Stimulated activated CD4-positive, alpha-beta T cell treated with anti-CD3 and anti-CD28 coated beads, TNF-alpha, amount 100 ng/mL, for 24 hours (primary cell): ENCODE data around the gene PCMT1.
"Not testable (repeated sequence)": the region's sequence is repeated elsewhere in the genome, so short reads cannot be mapped to it uniquely, and the experiment has no call there.

Experiments
- DNase-seq, 3 experiments: peaks; one replicate each; pipeline ENCODE4 v3.0.0-alpha.2; 2020; ENCODE audit warnings: low read depth in 3 of 3

The PCMT1 gene

GRCh38 chr6:149750136-149750609 lies 632 bp downstream of the PCMT1 start:
- DNase-seq = peak; percentile 27 to 76 (median 37)

DNA sequence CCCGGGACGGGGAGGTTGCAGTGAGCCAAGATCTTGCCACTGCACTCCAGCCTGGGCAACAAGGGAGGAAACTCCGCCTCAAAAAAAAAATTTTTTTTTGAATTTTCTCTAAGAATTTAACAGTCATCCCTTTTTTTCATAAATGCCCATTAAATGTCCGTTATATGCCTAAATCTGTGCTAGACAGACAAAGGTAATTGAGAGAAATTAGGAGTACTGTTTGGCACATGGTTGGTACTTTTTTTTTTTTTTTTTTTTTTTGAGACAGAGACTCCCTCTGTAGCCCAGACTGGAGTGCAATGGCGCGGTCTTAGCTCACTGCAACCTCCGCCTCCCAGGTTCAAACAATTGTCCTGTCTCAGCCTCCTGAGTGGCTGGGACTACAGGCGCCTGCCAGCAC lies 1.7 kb downstream of the PCMT1 start:
- DNase-seq = no peak

DNA sequence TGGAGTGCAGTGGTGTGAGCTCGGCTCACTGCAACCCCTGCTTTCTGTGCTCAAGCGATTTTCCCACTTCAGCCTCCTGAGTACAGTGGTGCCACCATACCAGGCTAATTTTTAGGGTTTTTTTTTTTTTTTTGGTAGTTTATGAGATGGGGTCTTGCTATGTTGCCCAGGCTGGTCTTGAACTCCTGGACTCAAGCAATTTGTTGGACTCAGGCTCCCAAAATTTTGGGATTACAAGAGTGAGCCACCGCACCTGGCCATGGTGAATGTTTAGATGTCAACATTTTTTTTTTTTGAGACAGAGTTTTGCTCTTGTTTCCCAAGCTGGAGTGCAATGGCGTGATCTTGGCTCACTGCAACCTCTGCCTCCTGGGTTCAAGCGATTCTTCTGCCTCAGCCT lies 2.4 kb downstream of the PCMT1 start:
- DNase-seq = not testable (repeated sequence)

GRCh38 chr6:149752600-149753373 lies 3.2 kb downstream of the PCMT1 start:
- no peak for DNase-seq

- DNase-seq = not testable (repeated sequence)
These were observed 3.8 kb downstream of the PCMT1 start for GRCh38 chr6:149753374-149753637.

DNA sequence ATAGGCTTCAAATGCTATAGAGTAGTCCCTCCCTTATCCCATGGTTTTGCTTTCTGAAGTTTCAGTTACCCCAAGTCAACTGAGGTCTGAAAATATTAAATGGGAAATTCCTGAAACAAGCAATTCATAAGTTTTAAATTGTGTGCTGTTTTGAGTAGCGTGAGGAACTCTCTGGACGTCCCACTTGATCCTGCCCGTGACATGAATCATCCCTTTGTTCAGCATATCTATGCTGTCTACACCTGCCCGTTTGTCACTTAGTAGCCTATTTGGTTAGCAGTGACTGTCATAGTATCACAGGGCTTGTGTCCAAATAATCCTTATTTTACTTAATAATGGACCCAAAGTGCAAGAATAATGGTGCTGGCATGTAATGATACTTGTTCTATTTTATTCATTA lies 5.0 kb downstream of the PCMT1 start:
- DNase-seq = no peak

DNA sequence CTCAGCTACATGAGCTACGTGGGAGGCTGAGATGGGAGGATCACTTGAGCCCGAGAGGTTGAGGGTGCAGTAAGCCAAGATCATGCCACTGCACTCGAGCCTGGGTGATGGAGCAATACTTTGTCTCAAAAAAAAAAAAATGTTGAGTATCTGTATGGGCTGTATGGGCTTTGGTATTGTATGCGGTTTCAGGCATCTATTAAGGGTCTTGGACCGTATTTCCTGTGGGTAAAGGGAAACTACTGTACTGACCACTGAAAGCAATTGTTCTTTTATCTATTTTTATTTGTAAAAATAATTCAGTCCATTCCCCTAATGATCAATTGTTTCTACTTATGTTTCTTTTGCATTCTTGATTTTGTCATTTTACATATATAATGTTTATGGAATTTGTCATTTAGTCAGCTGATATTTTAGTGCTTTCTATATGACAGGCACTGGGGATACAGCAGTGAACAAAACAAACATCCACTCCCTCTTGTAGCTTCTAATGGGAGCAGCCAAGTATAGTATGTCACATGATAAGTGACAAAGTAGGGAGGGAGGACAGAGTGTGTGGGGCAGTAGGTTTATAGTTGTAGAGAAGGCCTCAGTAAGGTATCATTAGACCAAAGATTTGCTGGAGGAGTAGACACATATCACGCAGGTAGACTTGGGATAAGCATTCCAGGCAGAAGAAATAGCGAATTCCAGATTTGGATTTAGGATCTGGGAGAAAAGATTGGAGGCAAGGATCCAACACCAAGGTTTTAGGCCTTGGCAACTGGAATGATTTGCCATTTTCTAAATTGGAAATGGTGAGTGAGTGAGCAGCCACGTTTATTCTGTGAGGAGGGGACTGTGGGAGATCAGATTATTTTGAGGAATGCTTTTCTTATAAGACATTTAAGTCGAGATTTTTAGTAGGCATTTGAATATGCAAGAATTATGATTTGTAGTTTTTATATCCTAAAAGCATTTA lies 6.0 kb downstream of the PCMT1 start:
- no peak for DNase-seq

DNA sequence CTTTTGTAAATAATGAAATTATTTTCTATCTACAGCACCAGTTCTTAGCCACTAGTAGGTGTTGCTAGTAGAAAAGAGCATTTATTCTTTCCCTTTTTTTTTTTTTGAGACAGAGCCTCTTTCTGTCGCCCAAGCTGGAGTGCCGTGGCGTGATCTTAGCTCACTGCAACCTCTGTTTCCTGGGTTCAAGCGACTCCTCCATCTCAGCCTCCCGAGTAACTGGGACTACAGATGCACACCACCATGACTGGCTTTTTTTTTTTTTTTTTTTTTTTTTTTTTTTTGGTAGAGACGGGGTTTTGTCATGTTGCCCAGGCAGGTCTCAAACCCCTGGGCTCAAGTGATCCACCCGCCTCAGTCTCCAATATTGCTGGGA lies 6.7 kb downstream of the PCMT1 start:
- DNase-seq = no peak

GRCh38 chr6:149761438-149761837 lies 11.9 kb downstream of the PCMT1 start:
- DNase-seq = no peak

GRCh38 chr6:149763866-149764265 lies 14.3 kb downstream of the PCMT1 start:
- DNase-seq = no peak

GRCh38 chr6:149766156-149766769 lies 16.7 kb downstream of the PCMT1 start:
- no peak for DNase-seq

DNA sequence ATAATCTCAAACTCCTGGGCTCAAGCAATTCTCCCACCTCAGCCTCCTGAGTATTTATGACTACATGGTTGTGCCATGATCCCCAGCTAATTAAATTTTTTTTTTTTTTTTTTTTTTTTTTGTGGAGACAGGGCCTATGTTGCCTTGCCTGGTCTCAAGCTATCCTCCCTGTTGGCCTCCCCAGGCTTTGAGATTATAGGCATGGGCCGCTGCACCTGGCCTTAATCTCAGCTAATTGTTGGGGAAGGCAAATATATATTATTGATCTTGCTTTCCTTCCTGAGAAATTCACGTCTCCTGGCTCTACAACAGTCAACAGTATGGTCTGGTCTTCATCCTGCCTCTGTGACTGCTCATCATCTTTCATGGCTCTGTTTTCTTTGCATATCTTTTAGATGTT lies 20.1 kb downstream of the PCMT1 start:
- no peak for DNase-seq

- DNase-seq = no peak
These were observed 21.6 kb downstream of the PCMT1 start for GRCh38 chr6:149771185-149771584.

DNA sequence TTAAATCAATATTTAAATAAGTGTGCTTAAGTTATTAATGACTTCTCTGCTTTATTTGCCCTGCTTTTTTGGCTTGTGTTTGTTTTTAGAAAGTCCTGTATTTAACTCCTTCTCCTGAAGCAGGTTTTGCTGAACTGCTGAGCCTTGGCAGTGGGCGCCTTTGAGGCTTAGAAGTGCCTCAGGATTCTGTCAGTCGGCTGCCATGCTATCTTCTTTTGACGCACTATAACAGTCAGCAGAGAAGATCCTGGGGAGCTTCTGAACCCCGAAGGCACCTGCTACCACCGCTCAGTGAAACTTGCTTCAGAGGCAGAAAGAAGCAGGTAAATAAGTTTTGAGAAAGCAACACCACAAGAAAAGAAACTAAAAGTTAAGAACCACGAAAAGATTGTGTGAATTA lies 22.4 kb downstream of the PCMT1 start:
- DNase-seq = no peak

GRCh38 chr6:149777624-149778023 lies 28.1 kb downstream of the PCMT1 start:
- DNase-seq = no peak

DNA sequence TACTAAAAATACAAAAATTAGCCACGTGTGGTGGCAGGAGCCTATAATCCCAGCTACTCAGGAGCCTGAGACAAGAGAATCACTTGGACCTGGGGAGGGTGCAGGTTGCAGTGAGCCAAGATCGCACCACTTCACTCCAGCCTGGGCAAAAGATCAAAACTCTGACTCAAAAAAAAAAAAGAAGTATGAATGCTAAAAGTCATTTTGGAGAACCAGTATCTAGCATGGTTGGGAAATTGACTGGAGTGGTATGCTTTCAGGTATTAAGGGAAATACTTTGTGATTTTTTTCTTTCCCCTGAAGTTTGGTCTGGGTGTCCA lies 30.1 kb downstream of the PCMT1 start:
- DNase-seq = no peak

DNA sequence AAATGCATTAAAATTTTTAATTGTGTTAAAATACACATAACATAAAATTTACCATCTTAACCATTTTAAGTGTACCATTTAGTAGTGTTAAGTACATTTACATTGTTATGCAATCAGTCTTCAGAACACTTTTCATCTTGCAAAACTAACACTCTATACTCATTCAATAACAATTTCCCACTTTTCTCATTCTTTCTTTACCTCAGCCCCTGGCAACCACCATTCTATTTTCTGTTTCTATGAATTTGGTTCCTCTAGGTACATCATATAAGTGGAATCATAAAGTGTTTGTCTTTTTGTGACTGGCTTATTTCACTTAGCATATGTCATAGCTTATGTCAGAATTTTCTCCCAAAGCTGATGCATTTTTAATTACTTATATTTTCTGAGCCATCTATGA lies 32.2 kb downstream of the PCMT1 start:
- DNase-seq = no peak

GRCh38 chr6:149782337-149782736 lies 32.8 kb downstream of the PCMT1 start:
- DNase-seq = no peak

- DNase-seq = no peak
These were observed 34.0 kb downstream of the PCMT1 start for GRCh38 chr6:149783551-149783950.

DNA sequence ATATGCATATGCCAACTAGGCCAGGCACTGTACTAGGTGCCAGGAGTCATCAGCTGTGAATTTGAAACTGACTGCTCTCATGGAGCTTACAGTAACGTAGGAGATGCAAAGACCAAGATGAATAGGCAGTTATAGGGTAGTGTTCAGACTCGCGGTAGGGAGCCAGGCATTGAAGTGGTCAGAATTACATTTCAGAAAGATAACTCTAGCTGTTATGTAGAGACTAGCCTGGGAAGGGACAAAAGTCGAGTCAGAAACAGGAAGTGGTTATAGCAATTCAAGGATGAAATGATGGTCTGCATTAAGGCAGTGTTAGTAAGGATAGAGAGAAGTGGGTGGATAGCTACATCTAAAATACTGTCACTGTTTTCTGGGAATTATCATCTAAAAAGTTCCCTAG lies 56.6 kb downstream of the PCMT1 start:
- no peak for DNase-seq

DNA sequence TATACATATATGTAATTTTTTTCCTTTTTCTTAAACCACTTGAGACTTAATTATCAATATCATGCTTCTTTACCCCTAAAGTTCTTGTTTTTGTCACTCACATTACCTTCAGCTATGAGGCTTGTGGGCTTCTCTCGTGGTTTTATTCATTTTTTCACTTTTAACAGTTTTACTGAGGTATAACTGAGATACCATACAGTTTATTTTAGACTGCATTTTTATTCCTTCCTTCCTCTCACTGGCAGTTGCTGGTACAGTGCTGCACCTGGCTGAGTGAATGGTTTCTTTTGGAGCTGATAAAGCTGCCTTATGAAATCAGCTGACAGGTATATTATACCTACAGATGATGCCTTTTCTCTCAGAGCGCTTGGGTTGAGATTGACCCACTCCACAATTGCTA lies 60.3 kb downstream of the PCMT1 start:
- DNase-seq = no peak

- DNase-seq = no peak
These were observed 63.8 kb downstream of the PCMT1 start for GRCh38 chr6:149813351-149813750.

- DNase-seq = no peak
These were observed 66.2 kb downstream of the PCMT1 start for GRCh38 chr6:149815788-149816187.
